Measurements from ENCODE around the gene AP1S1.

DNA sequence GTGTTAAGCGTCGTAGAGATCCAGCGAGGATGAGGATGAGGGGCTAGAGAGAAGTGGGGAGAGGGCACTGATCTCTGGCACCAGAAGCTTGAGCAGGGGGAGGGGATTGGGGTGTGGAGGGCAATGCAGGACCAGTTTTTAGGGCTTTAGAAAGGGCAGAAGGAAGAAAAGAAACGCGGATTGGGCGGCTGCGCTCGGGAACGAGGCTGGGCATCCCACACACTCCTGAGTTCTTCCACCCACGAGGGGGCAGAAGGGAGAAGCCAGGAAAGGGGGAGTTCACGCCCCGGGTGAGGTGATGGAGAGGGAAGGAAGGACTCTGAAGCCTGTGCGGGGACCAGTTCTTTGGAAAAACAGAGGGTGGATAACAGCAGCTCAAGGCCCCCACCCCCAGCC lies 17.2 kb downstream of the AP1S1 start:
- TF ChIP-seq, protein P1, sequence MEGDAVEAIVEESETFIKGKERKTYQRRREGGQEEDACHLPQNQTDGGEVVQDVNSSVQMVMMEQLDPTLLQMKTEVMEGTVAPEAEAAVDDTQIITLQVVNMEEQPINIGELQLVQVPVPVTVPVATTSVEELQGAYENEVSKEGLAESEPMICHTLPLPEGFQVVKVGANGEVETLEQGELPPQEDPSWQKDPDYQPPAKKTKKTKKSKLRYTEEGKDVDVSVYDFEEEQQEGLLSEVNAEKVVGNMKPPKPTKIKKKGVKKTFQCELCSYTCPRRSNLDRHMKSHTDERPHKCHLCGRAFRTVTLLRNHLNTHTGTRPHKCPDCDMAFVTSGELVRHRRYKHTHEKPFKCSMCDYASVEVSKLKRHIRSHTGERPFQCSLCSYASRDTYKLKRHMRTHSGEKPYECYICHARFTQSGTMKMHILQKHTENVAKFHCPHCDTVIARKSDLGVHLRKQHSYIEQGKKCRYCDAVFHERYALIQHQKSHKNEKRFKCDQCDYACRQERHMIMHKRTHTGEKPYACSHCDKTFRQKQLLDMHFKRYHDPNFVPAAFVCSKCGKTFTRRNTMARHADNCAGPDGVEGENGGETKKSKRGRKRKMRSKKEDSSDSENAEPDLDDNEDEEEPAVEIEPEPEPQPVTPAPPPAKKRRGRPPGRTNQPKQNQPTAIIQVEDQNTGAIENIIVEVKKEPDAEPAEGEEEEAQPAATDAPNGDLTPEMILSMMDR (IDR thresholded peaks at IDR 0.05; ENCODE audit: low read length): no peak
- no peak for TF ChIP-seq EZH2 (optimal IDR thresholded peaks at IDR 0.05; ENCODE audit: low read depth, low read length)
